H9 (cell line): ENCODE results near the gene DMRTA2. TPM values are rescaled to one million over a fixed set of nuclear protein-coding genes. Genes with fewer than 3 reads are reported as not detected.
A peak's percentile ranks its signal among the peaks of the same experiment; 100 is the strongest.

ENCODE experiments used
- DNase-seq: peaks from one replicate; pipeline ENCODE4 v3.0.0-alpha.2; 2017
- H2AFZ ChIP-seq: one replicate; pipeline ENCODE4 v1.6.1; 2013; ENCODE audit warnings: mild to moderate bottlenecking, low read length, control low read depth, moderate library complexity
- H2AK5ac ChIP-seq: 2 replicates; pipeline ENCODE4 v1.6.1; 2013; ENCODE audit warnings: low read length, control low read depth, mixed read lengths; ENCODE audit not compliant: insufficient read length
- H2BK120ac ChIP-seq: one replicate; pipeline ENCODE4 v1.6.1; 2013; ENCODE audit warnings: low read depth, mild to moderate bottlenecking, low read length, control low read depth, inconsistent platforms; ENCODE audit not compliant: poor library complexity, severe bottlenecking
- H2BK12ac ChIP-seq: 2 replicates; pipeline ENCODE4 v1.6.1; 2013; ENCODE audit warnings: low read length, control low read depth, mixed read lengths, low read depth; ENCODE audit not compliant: insufficient read length
- H2BK15ac ChIP-seq: 2 replicates; pipeline ENCODE4 v1.6.1; 2013; ENCODE audit warnings: low read depth, low read length, control low read depth
- H2BK20ac ChIP-seq: one replicate; pipeline ENCODE4 v1.6.1; 2013; ENCODE audit warnings: low read depth, mild to moderate bottlenecking, low read length, control low read depth, inconsistent platforms; ENCODE audit not compliant: poor library complexity, severe bottlenecking
- H2BK5ac ChIP-seq: 2 replicates; pipeline ENCODE4 v1.6.1; 2013; ENCODE audit warnings: low read length, control low read depth, mixed read lengths; ENCODE audit not compliant: insufficient read length
- H3K14ac ChIP-seq: 2 replicates; pipeline ENCODE4 v1.6.1; 2013; ENCODE audit warnings: low read length, control low read depth; ENCODE audit not compliant: insufficient read depth
- H3K18ac ChIP-seq: 2 replicates; pipeline ENCODE4 v1.6.1; 2013; ENCODE audit warnings: low read depth, mild to moderate bottlenecking, mixed read lengths, low read length, control low read depth; ENCODE audit not compliant: insufficient read length
- H3K23ac ChIP-seq: 2 replicates; pipeline ENCODE4 v1.6.1; 2013; ENCODE audit warnings: low read length, control low read depth, mixed read lengths, low read depth; ENCODE audit not compliant: insufficient read length
- H3K23me2 ChIP-seq: 2 replicates; pipeline ENCODE4 v1.6.1; 2013; ENCODE audit warnings: low read depth, mild to moderate bottlenecking, mixed read lengths, low read length, control low read depth; ENCODE audit not compliant: insufficient read length, poor library complexity, severe bottlenecking
- H3K27ac ChIP-seq: 2 replicates; pipeline ENCODE4 v1.5.1; 2013; ENCODE audit warnings: low read length, control low read depth, mixed read lengths, low read depth; ENCODE audit not compliant: insufficient read length
- H3K27me3 ChIP-seq: 2 replicates; pipeline ENCODE4 v1.6.1; 2013; ENCODE audit warnings: low read length, control low read depth, inconsistent platforms; ENCODE audit not compliant: insufficient read depth
- H3K4ac ChIP-seq: 2 replicates; pipeline ENCODE4 v1.6.1; 2013; ENCODE audit warnings: low read depth, mild to moderate bottlenecking, control low read depth, inconsistent platforms, low read length, moderate library complexity
- H3K4me1 ChIP-seq: 2 replicates; pipeline ENCODE4 v1.6.1; 2013; ENCODE audit warnings: low read length, control low read depth, inconsistent platforms; ENCODE audit not compliant: insufficient read depth
- H3K4me2 ChIP-seq: 2 replicates; pipeline ENCODE4 v1.6.1; 2013; ENCODE audit warnings: low read length, control low read depth, mixed read lengths; ENCODE audit not compliant: insufficient read length, insufficient read depth
- H3K56ac ChIP-seq: 2 replicates; pipeline ENCODE4 v1.6.1; 2013; ENCODE audit warnings: low read depth, mild to moderate bottlenecking, mixed read lengths, low read length, control low read depth; ENCODE audit not compliant: insufficient read length
- H3K79me1 ChIP-seq: 2 replicates; pipeline ENCODE4 v1.6.1; 2013; ENCODE audit warnings: low read depth, mild to moderate bottlenecking, moderate library complexity, low read length, control low read depth, inconsistent platforms; ENCODE audit not compliant: insufficient read depth, poor library complexity, severe bottlenecking
- H3K79me2 ChIP-seq: 2 replicates; pipeline ENCODE4 v1.6.1; 2013; ENCODE audit warnings: low read length, control low read depth, inconsistent platforms; ENCODE audit not compliant: insufficient read depth
- H3K9ac ChIP-seq: 2 replicates; pipeline ENCODE4 v1.6.1; 2013; ENCODE audit warnings: low read length, control low read depth, mixed read lengths; ENCODE audit not compliant: insufficient read length; ENCODE audit errors: extremely low read depth
- H3K9me3 ChIP-seq: one replicate; pipeline ENCODE4 v1.6.1; 2013; ENCODE audit warnings: low read depth, low read length, inconsistent platforms; ENCODE audit not compliant: control insufficient read depth
- H3T11ph ChIP-seq: one replicate; pipeline ENCODE4 v1.6.1; 2013; ENCODE audit warnings: mild to moderate bottlenecking, low read length, control low read depth, inconsistent platforms
- H4K20me1 ChIP-seq: one replicate; pipeline ENCODE4 v1.6.1; 2013; ENCODE audit not compliant: control insufficient read depth, insufficient read length, insufficient read depth
- H4K5ac ChIP-seq: 2 replicates; pipeline ENCODE4 v1.6.1; 2013; ENCODE audit warnings: low read depth, mild to moderate bottlenecking, mixed read lengths, low read length, control low read depth; ENCODE audit not compliant: insufficient read length
- H4K8ac ChIP-seq: replicated peaks from 2 replicates; pipeline ENCODE4 v1.6.1; 2013; ENCODE audit warnings: low read length, control low read depth, mixed read lengths, low read depth; ENCODE audit not compliant: insufficient read length
- H4K91ac ChIP-seq: 2 replicates; pipeline ENCODE4 v1.6.1; 2013; ENCODE audit warnings: low read depth, mild to moderate bottlenecking, moderate library complexity, mixed read lengths, low read length, control low read depth; ENCODE audit not compliant: insufficient read length
- H3K27ac Mint-ChIP-seq, 3 experiments: 2 replicates in 2 of 3; 3 replicates in 1 of 3; pipeline ENCODE4 v1.8.0; 2020 to 2021; ENCODE audit warnings: mixed read lengths in 3 of 3, mild to moderate bottlenecking in 1 of 3, moderate library complexity in 1 of 3
- H3K27me3 Mint-ChIP-seq: 2 replicates; pipeline ENCODE4 v1.8.0; 2021; ENCODE audit warnings: low read depth, mild to moderate bottlenecking, moderate library complexity, mixed read lengths
- H3K36me3 Mint-ChIP-seq, 3 experiments: 2 replicates in 2 of 3; 3 replicates in 1 of 3; pipeline ENCODE4 v1.8.0; 2020 to 2021; ENCODE audit warnings: low read depth in 3 of 3, mixed read lengths in 3 of 3; ENCODE audit not compliant: insufficient read depth in 1 of 3
- H3K4me1 Mint-ChIP-seq, 2 experiments: 2 replicates each; pipeline ENCODE4 v1.8.0; 2020; ENCODE audit warnings: mixed read lengths in 2 of 2
- H3K4me3 Mint-ChIP-seq, 2 experiments: 2 replicates in 1 of 2; 3 replicates in 1 of 2; pipeline ENCODE4 v1.8.0; 2020 to 2021; ENCODE audit warnings: mild to moderate bottlenecking in 2 of 2, mixed read lengths in 2 of 2, moderate library complexity in 1 of 2
- H3K9me3 Mint-ChIP-seq, 2 experiments: 2 replicates in 1 of 2; 3 replicates in 1 of 2; pipeline ENCODE4 v1.8.0; 2020; ENCODE audit warnings: mild to moderate bottlenecking in 2 of 2, mixed read lengths in 2 of 2, moderate library complexity in 1 of 2
- CTCF ChIP-seq: fragments of 200-600 bp; sonication (generic); conservative IDR thresholded peaks from 3 replicates; pipeline ENCODE4 v1.8.0; 2021; ENCODE audit warnings: antibody characterized with exemption, mild to moderate bottlenecking
- WGBS: extraction: QIAGEN DNeasy Blood & Tissue Kit; methylation state at CpG from one replicate; pipeline ENCODE4 v1.1.7; 2013; ENCODE audit warnings: missing lambda C conversion rate, low lambda C conversion rate, mixed read lengths; ENCODE audit not compliant: insufficient read length; ENCODE audit errors: extremely low coverage; 5-methylcytosine and 5-hydroxymethylcytosine counted together
- total RNA-seq: library from RNA; stranded (reverse); gene quantifications from 2 replicates; pipeline ENCODE4 v1.2.1, GENCODE V29; 2021

Gene DMRTA2
- total RNA-seq, 1 experiment from 2014 or later: 0.11 TPM

DNA sequence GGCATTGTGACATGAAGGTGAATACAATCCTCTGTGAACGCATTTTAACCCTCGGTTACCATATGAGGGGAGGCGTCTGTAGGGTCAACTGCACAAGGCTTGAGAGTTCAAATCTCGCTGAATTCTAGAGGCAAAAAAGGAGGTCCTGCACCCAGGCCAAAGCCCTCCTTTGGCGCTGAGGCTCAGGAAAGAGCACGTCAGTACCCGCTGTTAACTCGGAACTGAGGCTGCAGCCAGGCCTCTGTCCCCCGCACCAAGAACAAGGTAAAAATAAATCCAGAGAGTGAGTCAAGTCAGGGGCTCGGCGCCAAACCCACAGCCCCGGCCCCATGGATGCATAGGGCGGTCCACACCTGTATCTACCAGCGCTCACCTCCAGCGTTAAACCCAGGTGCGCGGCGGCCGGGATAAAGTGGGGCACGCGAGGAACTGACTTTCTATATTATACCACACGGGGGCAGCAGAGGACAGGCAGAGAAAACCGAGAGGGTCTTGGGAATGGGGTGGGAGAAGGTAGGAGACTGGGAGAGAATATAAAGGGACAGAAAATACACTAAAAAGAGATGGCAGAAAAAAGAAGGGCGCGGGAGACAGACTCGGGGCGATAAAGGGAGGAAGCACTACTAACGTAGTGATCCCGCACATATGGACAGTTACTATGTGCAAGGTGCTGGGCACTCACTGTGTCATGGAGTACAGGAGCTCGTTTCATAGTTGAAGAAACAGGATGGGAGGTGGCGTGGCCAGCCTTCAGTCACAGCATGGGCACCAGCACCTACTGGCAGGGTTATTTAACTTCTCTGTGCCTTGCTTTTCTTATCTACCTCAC is 54.9 kb downstream of the DMRTA2 start:
- Histone ChIP-seq H3K4ac (no peak overlapping the region), H3K27ac (no peak overlapping the region), H2AK5ac (no peak overlapping the region), H3K79me1 (no peaks in the 10 kb centered on the region), H3K23me2 (no peaks in the 10 kb centered on the region), H3K4me2 (no peak overlapping the region), H4K91ac (no peak overlapping the region), H3K56ac (no peak overlapping the region), H3K23ac (no peak overlapping the region), H3K18ac (no peak overlapping the region), H3K4me1 (no peaks in the 10 kb centered on the region), H3K9me3 (no peaks in the 10 kb centered on the region), H2BK120ac (no peak overlapping the region), H2AFZ (no peak overlapping the region), H2BK15ac (no peak overlapping the region), H2BK5ac (no peak overlapping the region), H3K27me3 (no peaks in the 10 kb centered on the region; the same call in 1 of the 2 replicates), H4K5ac (no peak overlapping the region), H3K14ac (no peak overlapping the region), H4K8ac (no peak overlapping the region), H3K9ac (no peak overlapping the region), H2BK12ac (no peak overlapping the region), H2BK20ac (no peak overlapping the region), H3K79me2 (no peaks in the 10 kb centered on the region), H3T11ph (no peak overlapping the region), H4K20me1 (no peaks in the 10 kb centered on the region)
- Mint-ChIP-seq H3K4me3 (peak overlapping the region in 1 of 2 experiments; percentile 33; a peak in 2 of 5 replicates), H3K9me3 (no peaks in the 10 kb centered on the region; a peak in 1 of 5 replicates), H3K4me1 (peaks cover under 1 to 10% of the 10 kb centered on the region in 2 experiments; a peak in 3 of 4 replicates), H3K36me3 (no peaks in the 10 kb centered on the region), H3K27me3 (peaks cover 41% of the 10 kb centered on the region), H3K27ac (no peak overlapping the region)
- WGBS: no CpG with 5 or more reads among the region's 31 CpGs
- peak; percentile 86 for TF ChIP-seq CTCF
- peak; percentile 77 for DNase-seq
